GM18505 (cell line): Measurements from ENCODE around the gene CYFIP1.

Experiments used
- ATAC-seq: cut with Tn5 transposase; IDR thresholded peaks from one replicate; pipeline ENCODE4 v1.9.1; 2021; ENCODE audit not compliant: unreplicated experiment
- POLR2A ChIP-seq: IDR thresholded peaks from 4 replicates; pipeline ENCODE4 v1.6.1; 2011; ENCODE audit warnings: borderline replicate concordance; ENCODE audit not compliant: insufficient read depth, insufficient read length; ENCODE audit errors: extremely low read depth

The CYFIP1 gene

GRCh38 chr15:22893081-22893480 is 87.1 kb downstream of the CYFIP1 start:
- no peak for TF ChIP-seq POLR2A
- no peak for ATAC-seq

GRCh38 chr15:22892333-22892732 is 87.8 kb downstream of the CYFIP1 start:
- no peak for ATAC-seq
- TF ChIP-seq POLR2A, result no peak

- no peak for TF ChIP-seq POLR2A
- no peak for ATAC-seq
Observed at GRCh38 chr15:22891426-22892210, 88.5 kb downstream of the CYFIP1 start.

DNA sequence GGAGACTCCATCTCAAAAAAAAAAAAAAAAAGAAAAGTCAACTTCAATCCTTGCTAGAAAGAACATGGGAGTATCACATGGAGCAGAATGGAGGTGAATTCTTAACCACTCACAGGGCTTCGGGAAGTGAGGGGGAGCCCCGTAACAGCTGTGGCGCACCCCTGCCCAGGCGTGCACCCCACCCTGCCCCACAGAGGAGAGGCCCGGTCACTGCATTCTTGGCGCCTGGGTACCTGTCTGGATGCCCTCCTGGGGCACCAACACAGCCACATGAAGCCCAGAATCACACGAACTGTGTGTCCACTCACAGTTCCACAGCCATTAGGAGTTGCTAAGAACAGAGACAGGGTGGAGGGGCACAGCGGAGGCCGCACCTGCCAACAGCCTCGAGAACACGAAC is 89.9 kb downstream of the CYFIP1 start:
- no peak for ATAC-seq
- TF ChIP-seq POLR2A, result no peak

- TF ChIP-seq POLR2A, result no peak
- no peak for ATAC-seq
Observed at GRCh38 chr15:22889146-22889818, 90.9 kb downstream of the CYFIP1 start.

DNA sequence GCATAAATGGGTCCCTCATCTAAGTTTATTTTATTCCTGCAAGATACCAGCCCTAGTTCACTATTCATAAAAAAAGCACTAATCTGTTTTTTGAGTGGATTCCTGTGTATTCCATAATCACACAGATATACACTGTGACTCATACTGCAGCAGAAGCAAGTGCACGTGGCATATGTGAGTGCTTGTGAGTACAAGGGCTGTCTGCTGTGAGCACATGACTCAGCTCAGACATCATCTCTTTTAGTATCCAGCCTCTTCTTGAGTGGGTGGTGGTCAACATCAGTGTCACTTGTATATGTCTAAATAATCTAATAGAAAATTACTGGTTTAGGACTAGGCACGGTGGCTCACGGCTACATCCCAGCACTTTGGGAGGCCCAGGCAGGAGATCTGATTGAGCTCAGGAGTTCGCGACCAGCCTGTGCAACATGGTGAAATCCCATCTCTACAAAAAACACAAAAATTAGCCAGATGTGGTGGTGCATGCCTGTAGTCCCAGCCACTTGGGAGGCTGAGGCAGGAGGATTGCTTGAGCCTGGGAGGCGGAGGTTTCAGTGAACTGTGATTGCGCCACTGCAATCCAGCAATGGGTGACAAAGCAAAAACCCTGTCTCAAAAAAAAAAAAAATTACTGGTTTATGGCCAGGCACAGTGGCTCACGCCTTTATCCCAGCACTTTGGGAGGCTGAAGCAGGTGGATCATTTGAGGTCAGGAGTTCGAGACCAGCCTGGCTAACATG is 91.9 kb downstream of the CYFIP1 start:
- no peak for TF ChIP-seq POLR2A
- no peak for ATAC-seq

DNA sequence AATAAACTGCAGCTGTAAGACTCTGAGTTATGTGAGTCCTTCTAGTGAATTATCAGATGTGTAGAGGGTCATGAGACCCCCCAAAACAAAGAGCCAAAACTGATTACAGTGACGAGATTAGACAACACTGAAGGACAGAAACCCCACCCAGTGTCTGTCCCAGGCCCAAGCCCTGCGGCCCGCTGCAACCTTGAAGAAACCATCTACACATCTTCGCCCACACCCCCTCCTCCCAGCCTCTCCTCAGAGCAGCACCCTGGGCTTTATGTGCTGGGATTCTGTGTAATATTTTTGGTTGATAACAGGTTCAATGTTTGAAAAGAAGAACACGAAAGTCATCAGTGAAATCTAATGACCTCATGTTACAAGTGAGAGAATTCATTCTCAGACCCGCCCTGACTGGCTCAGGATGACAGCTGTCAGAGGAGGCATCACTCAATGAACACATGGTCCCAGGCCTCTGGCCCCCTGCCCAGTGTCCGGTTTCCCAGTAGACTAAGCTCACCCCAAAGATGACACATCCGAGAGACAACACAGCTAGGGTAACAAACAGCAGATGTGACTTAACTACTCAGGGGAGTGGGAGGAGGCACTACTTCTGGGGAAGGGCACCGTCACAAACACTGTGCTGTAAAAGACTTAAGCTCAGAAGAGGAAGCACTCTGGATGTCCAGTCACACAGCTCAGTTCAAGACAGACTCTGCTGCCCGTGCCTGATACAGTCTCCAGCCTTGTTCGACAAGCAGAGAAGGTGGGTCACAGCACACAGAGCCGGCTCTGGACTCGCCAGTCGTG is 92.8 kb downstream of the CYFIP1 start:
- TF ChIP-seq POLR2A, result no peak
- ATAC-seq, result no peak

DNA sequence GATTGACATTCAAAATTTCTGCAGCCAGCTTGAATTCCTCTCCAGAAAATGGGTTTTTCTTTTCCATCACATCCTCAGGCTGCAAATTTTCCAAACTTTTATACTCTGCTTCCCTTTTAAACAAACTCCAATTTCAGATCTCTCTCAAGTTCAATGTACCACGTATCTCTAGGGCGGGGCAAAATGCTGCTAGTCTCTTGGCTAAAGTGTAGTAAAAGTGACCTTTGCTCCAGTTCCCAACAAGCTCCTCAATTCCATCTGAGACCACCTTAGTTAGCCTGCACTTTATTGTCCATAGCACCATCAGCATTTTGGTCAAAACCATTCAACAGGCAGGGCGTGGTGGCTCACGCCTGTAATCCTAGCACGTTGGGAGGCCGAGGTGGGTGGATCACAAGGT is 95.0 kb downstream of the CYFIP1 start:
- TF ChIP-seq POLR2A, result no peak
- ATAC-seq, result no peak

DNA sequence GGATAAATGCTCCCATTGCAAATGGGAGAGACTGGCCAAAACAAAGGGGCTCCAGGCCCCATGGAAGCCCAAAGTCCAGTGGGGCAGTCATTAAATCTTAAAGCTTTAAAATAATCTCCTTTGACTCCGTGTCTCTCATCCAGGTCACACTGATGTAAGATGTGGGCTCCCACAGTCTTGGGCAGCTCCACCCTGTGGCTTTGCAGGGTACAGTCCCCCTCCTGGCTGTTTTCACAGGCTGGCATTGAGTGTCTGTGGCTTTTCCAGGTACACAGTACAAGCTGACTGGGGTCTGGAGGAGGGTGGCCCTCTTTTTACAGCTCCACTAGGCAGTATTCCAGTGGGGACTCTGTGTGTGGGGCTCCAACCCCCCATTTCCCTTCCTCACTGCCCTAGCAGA is 95.8 kb downstream of the CYFIP1 start:
- TF ChIP-seq POLR2A, result no peak
- ATAC-seq, result no peak

DNA sequence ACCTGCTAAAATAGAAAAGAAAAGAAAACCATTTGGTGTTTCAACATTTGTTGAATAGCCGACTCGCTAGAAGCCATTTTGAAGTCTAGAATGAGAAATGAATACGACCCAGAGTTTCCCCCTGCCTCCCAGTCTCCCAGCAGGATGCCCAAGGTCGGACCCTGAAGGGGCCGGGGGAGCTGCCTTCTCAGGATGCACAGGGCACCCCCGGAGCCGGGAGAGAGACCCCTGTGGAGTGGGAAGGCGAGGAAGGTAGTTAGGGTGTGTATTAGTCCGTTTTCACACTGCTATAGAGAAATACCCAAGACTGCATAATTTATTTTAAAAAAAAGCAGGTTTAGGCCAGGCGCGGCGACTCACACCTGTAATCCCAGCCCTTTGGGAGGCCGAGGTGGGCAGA is 97.0 kb downstream of the CYFIP1 start:
- no peak for TF ChIP-seq POLR2A
- no peak for ATAC-seq

GRCh38 chr15:22881739-22882440 is 98.3 kb downstream of the CYFIP1 start:
- no peak for ATAC-seq
- no peak for TF ChIP-seq POLR2A

GRCh38 chr15:22880981-22881738 is 99.0 kb downstream of the CYFIP1 start:
- no peak for ATAC-seq

More at GRCh38 chr15:22880981-22881738, 99.0 kb downstream of the CYFIP1 start:
- TF ChIP-seq POLR2A, result no peak
